HG02759 (cell line): ENCODE results near the gene CDH8.
"Not testable (repeated sequence)": the region's sequence is repeated elsewhere in the genome, so short reads cannot be mapped to it uniquely, and the experiment has no call there.

Experiments used
- ATAC-seq: cut with Tn5 transposase; IDR thresholded peaks from one replicate; pipeline ENCODE4 v1.9.1; 2021; ENCODE audit warnings: mild to moderate bottlenecking, moderate library complexity; ENCODE audit not compliant: unreplicated experiment

CDH8 gene

GRCh38 chr16:61871837-61872777, 164.1 kb downstream of the CDH8 start:
- ATAC-seq: no peak

- ATAC-seq: no peak
These were observed 173.8 kb downstream of the CDH8 start for GRCh38 chr16:61862221-61863155.

- ATAC-seq: no peak
These were observed 177.2 kb downstream of the CDH8 start for GRCh38 chr16:61858988-61859387.

GRCh38 chr16:61842666-61843065, 193.6 kb downstream of the CDH8 start:
- ATAC-seq: no peak

- no peak for ATAC-seq
These were observed 199.3 kb downstream of the CDH8 start for GRCh38 chr16:61836804-61837393.

- ATAC-seq: no peak
These were observed 202.2 kb downstream of the CDH8 start for GRCh38 chr16:61834082-61834481.

GRCh38 chr16:61831351-61831917, 204.8 kb downstream of the CDH8 start:
- ATAC-seq: no peak

GRCh38 chr16:61829631-61830030, 206.6 kb downstream of the CDH8 start:
- no peak for ATAC-seq

GRCh38 chr16:61823326-61823725, 212.9 kb downstream of the CDH8 start:
- no peak for ATAC-seq

GRCh38 chr16:61820820-61821219, 215.4 kb downstream of the CDH8 start:
- ATAC-seq: no peak

- ATAC-seq: no peak
These were observed 215.8 kb downstream of the CDH8 start for GRCh38 chr16:61820398-61820797.

- ATAC-seq: no peak
These were observed 217.4 kb downstream of the CDH8 start for GRCh38 chr16:61818850-61819249.

- no peak for ATAC-seq
These were observed 218.5 kb downstream of the CDH8 start for GRCh38 chr16:61817583-61818278.

GRCh38 chr16:61814726-61815347, 221.4 kb downstream of the CDH8 start:
- no peak for ATAC-seq

- no peak for ATAC-seq
These were observed 222.9 kb downstream of the CDH8 start for GRCh38 chr16:61813339-61813738.

- ATAC-seq: no peak
These were observed 224.0 kb downstream of the CDH8 start for GRCh38 chr16:61812251-61812650.

- no peak for ATAC-seq
These were observed 228.7 kb downstream of the CDH8 start for GRCh38 chr16:61807551-61807950.

- ATAC-seq: not testable (repeated sequence)
These were observed 235.0 kb downstream of the CDH8 start for GRCh38 chr16:61801217-61801616.

GRCh38 chr16:61798741-61799140, 237.5 kb downstream of the CDH8 start:
- no peak for ATAC-seq
